Upper lobe of left lung (tissue), 6 donors: ENCODE measurements around the gene EPHB3. TPM values are rescaled to one million over a fixed set of nuclear protein-coding genes. Genes with fewer than 3 reads are reported as not detected.

Experiments
- ATAC-seq, 2 donors: fragments of 200-7000 bp; cut with Tn5 transposase; one replicate each; pipeline ENCODE4 v1.9.1; 2022; ENCODE audit warnings: mild to moderate bottlenecking in 2 of 2, moderate library complexity in 2 of 2; ENCODE audit not compliant: low FRiP score in 2 of 2
- DNase-seq, 2 donors: peaks; one replicate each; pipeline ENCODE4 v3.0.0-alpha.2; 2019 to 2020
- H3K27ac ChIP-seq, 4 donors: fragments of 200-600 bp; sonication (generic); one replicate each; pipeline ENCODE4 v1.5.1; 2016 to 2019
- H3K27me3 ChIP-seq, 4 donors: fragments of 200-600 bp; sonication (generic); one replicate each; pipeline ENCODE4 v1.5.1; 2017 to 2019
- H3K36me3 ChIP-seq, 4 donors: fragments of 200-600 bp; sonication (generic); one replicate each; pipeline ENCODE4 v1.5.1; 2016 to 2019
- H3K4me1 ChIP-seq, 4 donors: fragments of 200-600 bp; sonication (generic); one replicate each; pipeline ENCODE4 v1.5.1; 2018 to 2019
- H3K4me3 ChIP-seq, 4 donors: fragments of 200-600 bp; sonication (generic); one replicate each; pipeline ENCODE4 v1.5.1; 2017 to 2019; ENCODE audit warnings: mild to moderate bottlenecking in 2 of 4, moderate library complexity in 1 of 4
- H3K9me3 ChIP-seq, 4 donors: fragments of 200-600 bp; sonication (generic); one replicate each; pipeline ENCODE4 v1.5.1; 2018 to 2019
- CTCF ChIP-seq, 6 experiments: fragments of 450-650 bp in 4 of 6; fragments of 200-600 bp in 2 of 6; sonication (generic) in 2 of 6; IDR thresholded peaks; one replicate each; pipeline ENCODE4 v1.5.1; 2016 to 2019; ENCODE audit warnings: antibody characterized with exemption in 6 of 6
- EP300 ChIP-seq, 4 donors: sonication (generic); formaldehyde crosslinking; IDR thresholded peaks; one replicate each; pipeline ENCODE4 v1.5.1; 2017; ENCODE audit warnings: antibody characterized with exemption in 4 of 4, control low read depth in 2 of 4
- POLR2A ChIP-seq, 4 donors: fragments of 450-650 bp; IDR thresholded peaks; one replicate each; pipeline ENCODE4 v1.5.1; 2016 to 2017; ENCODE audit warnings: antibody characterized with exemption in 4 of 4, mild to moderate bottlenecking in 2 of 4
- POLR2AphosphoS5 ChIP-seq, 2 donors: sonication (generic); formaldehyde crosslinking; IDR thresholded peaks; one replicate each; pipeline ENCODE4 v1.5.1; 2017; ENCODE audit warnings: antibody characterized with exemption in 2 of 2
- WGBS, 2 donors: methylation state at CpG; one replicate each; pipeline ENCODE4 v1.1.5; 2017 to 2018; 5-methylcytosine and 5-hydroxymethylcytosine counted together
- total RNA-seq, 6 donors: library from RNA; depleted of rRNA in 4 of 6; stranded (reverse); fragments of >200 nt in 4 of 6; gene quantifications; one replicate each; pipeline versions ENCODE4 v1.1.0 to v1.2.1, GENCODE V29; 2016 to 2021
- donor health status: DM: no; HTN: no; CAD: no; lungs with moderate emphysema.
- donor health status: DM: no; HTN: yes; CAD: no; lungs with severe emphysema.

Gene EPHB3
- total RNA-seq, 6 donors from 2014 or later = 3.1 to 10.0 (median 7.2) TPM

- Histone ChIP-seq H3K36me3 (peaks cover 0 to 41% (median 30%) of the 10 kb centered on the region in 4 donors), H3K9me3 (no peaks in the 10 kb centered on the region), H3K27ac (no peak overlapping the region), H3K4me1 (peaks cover 0 to 8% (median 4%) of the 10 kb centered on the region in 4 donors), H3K4me3 (no peak overlapping the region), H3K27me3 (no peaks in the 10 kb centered on the region)
- ATAC-seq = no peak
- 85 to 91% methylated on average over 6 to 15 of the region's 15 CpGs for WGBS, 2 donors
- TF ChIP-seq CTCF (IDR thresholded peaks at IDR 0.05) (no peak), EP300 (IDR thresholded peaks at IDR 0.05) (no peak), POLR2A (IDR thresholded peaks at IDR 0.05) (no peak), POLR2AphosphoS5 (IDR thresholded peaks at IDR 0.05) (no peak)
- DNase-seq = peak in 1 of 2 donors; percentile 54
Observed at GRCh38 chr3:184577546-184577945, 16.0 kb downstream of the EPHB3 start.

GRCh38 chr3:184578218-184578617, 16.6 kb downstream of the EPHB3 start:
- H3K4me3 ChIP-seq = no peak overlapping the region
- H3K4me1 ChIP-seq = peaks cover 4 to 15% (median 11%) of the 10 kb centered on the region in 4 donors
- DNase-seq (no peak), ATAC-seq (no peak)
- peaks cover 0 to 3% (median 0%) of the 10 kb centered on the region in 4 donors for H3K27me3 ChIP-seq
- H3K27ac ChIP-seq = no peak overlapping the region
- H3K9me3 ChIP-seq = no peaks in the 10 kb centered on the region
- WGBS, 2 donors = 94 to 100% methylated on average over 1 to 6 of the region's 7 CpGs
- H3K36me3 ChIP-seq = peaks cover 0 to 36% (median 27%) of the 10 kb centered on the region in 4 donors
- TF ChIP-seq CTCF (IDR thresholded peaks at IDR 0.05) (no peak), POLR2AphosphoS5 (IDR thresholded peaks at IDR 0.05) (no peak), POLR2A (IDR thresholded peaks at IDR 0.05) (no peak), EP300 (IDR thresholded peaks at IDR 0.05) (no peak)

- Histone ChIP-seq H3K27me3 (peaks cover 0 to 5% (median 0%) of the 10 kb centered on the region in 4 donors), H3K36me3 (peaks cover 0 to 35% (median 26%) of the 10 kb centered on the region in 4 donors), H3K9me3 (no peaks in the 10 kb centered on the region), H3K27ac (no peak overlapping the region), H3K4me3 (no peak overlapping the region), H3K4me1 (peaks cover 7 to 21% (median 16%) of the 10 kb centered on the region in 4 donors)
- TF ChIP-seq POLR2A (IDR thresholded peaks at IDR 0.05) (no peak), EP300 (IDR thresholded peaks at IDR 0.05) (no peak), CTCF (IDR thresholded peaks at IDR 0.05) (no peak), POLR2AphosphoS5 (IDR thresholded peaks at IDR 0.05) (no peak)
- ATAC-seq = no peak
- no peak for DNase-seq
- 82 to 88% methylated on average over 7 of the region's 7 CpGs for WGBS, 2 donors
Observed at GRCh38 chr3:184578822-184579221, 17.2 kb downstream of the EPHB3 start.

- DNase-seq (no peak), ATAC-seq (peak in 1 of 2 donors; percentile 18)
- Histone ChIP-seq H3K27me3 (peaks cover 0 to 7% (median 0%) of the 10 kb centered on the region in 4 donors), H3K4me3 (no peak overlapping the region), H3K9me3 (no peaks in the 10 kb centered on the region), H3K4me1 (peaks cover 14 to 28% (median 22%) of the 10 kb centered on the region in 4 donors), H3K36me3 (peaks cover 0 to 35% (median 26%) of the 10 kb centered on the region in 4 donors), H3K27ac (no peak overlapping the region)
- 79 to 83% methylated on average over 18 to 22 of the region's 22 CpGs for WGBS, 2 donors
- TF ChIP-seq POLR2A (IDR thresholded peaks at IDR 0.05) (no peak), CTCF (IDR thresholded peaks at IDR 0.05) (no peak), POLR2AphosphoS5 (IDR thresholded peaks at IDR 0.05) (no peak), EP300 (IDR thresholded peaks at IDR 0.05) (no peak)
Observed at GRCh38 chr3:184579513-184579912, 17.9 kb downstream of the EPHB3 start.

GRCh38 chr3:184580376-184580775, 18.8 kb downstream of the EPHB3 start:
- H3K4me3 ChIP-seq = no peak overlapping the region
- DNase-seq (peak in 1 of 2 donors; percentile 59), ATAC-seq (no peak)
- H3K36me3 ChIP-seq = peaks cover 0 to 35% (median 26%) of the 10 kb centered on the region in 4 donors
- peaks cover 0 to 7% (median 0%) of the 10 kb centered on the region in 4 donors for H3K27me3 ChIP-seq
- WGBS, 2 donors = 84 to 92% methylated on average over 7 to 16 of the region's 16 CpGs
- TF ChIP-seq POLR2A (IDR thresholded peaks at IDR 0.05) = no peak
- TF ChIP-seq CTCF (IDR thresholded peaks at IDR 0.05) = no peak
- TF ChIP-seq EP300 (IDR thresholded peaks at IDR 0.05) = no peak
- TF ChIP-seq POLR2AphosphoS5 (IDR thresholded peaks at IDR 0.05) = no peak
- H3K27ac ChIP-seq = no peak overlapping the region
- peaks cover 14 to 29% (median 22%) of the 10 kb centered on the region in 4 donors for H3K4me1 ChIP-seq
- H3K9me3 ChIP-seq = no peaks in the 10 kb centered on the region
